SK-MEL-5 (cell line): Measurements from ENCODE around the gene GSG1L. TPM values are rescaled to one million over a fixed set of nuclear protein-coding genes. Genes with fewer than 3 reads are reported as not detected.

Experiments used
- DNase-seq: peaks from one replicate; pipeline ENCODE4 v3.0.0-alpha.2; 2016; ENCODE audit warnings: low read depth, low spot score
- in situ Hi-C: cut with HindIII; loops from 2 replicates; pipeline ENCODE4 v1.10.0; 2016; ENCODE audit warnings: low sequenced_read_pairs, high pct_unique_total_duplicates, low pct_unique_long_range_greater_than_20kb
- total RNA-seq: library from RNA; depleted of rRNA; stranded (reverse); fragments of >200 nt; shearing (Covaris generic); gene quantifications from 2 replicates; pipeline ENCODE4 v1.2.3, GENCODE V29; 2014

Gene GSG1L
- total RNA-seq, 1 experiment from 2014 or later, result not detected

- in situ Hi-C loops, result no loop called here
- DNase-seq, result no peak
Observed at GRCh38 chr16:28051486-28051885, 12.0 kb downstream of the GSG1L start.

GRCh38 chr16:28042811-28043210 is 20.7 kb downstream of the GSG1L start:
- in situ Hi-C loops, result no loop called here
- DNase-seq, result no peak

GRCh38 chr16:28041615-28042014 is 21.9 kb downstream of the GSG1L start:
- no peak for DNase-seq
- in situ Hi-C loops, result no loop called here

DNA sequence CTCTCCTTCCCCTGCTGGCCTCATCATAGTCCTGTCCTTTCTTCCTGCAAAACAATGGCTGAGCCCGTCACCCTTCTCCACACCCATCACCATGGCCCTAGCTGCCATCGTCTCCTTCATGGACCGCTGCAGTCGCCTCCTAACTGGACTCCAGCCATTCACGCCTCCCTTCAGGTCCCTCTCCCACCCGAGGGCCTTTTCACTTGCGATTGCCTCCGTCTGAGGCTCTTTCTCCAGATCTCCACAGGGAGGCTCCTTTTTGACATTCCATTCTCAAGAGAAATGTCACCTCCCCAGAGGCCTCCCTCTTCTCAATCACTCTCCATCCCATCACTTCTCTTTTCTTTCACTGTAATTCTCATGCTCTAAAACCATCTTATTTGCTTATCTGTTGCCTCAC is 23.5 kb downstream of the GSG1L start:
- DNase-seq, result no peak
- in situ Hi-C loops, result no loop called here

DNA sequence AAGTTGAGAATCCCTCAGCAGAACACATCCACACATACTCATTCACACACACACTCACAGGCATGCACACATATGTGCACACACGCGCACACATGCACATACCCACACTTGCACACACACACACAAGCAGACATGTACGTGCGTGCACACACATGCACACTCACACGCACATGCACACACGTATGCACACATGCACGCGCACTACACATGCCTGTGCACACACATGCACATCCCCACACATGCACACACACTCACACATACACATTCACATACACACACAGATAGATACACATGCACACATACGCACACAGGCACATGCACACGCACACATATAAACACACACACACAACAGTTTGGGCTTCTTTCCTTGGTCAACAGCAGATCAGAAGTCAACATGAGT is 24.0 kb downstream of the GSG1L start:
- DNase-seq, result no peak
- in situ Hi-C loops, result no loop called here

DNA sequence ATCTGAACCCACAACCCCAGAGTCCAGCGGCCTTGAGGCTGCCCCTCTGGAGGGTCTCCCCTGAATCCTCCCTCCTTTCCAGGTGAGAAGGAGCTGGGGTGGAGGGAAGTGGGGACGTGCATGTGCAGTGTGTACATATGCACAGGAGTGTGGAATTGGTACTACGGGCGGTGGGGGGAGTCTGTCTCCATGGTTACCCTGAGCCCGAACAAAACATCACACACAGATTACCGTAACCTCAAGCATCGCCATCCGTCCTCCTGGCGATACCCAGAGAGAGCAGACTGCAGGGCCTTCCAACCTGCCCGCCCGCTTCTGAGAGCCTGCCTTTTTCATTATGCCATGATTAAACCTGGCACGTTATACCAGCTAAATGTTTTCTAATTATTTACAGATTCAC is 25.1 kb downstream of the GSG1L start:
- in situ Hi-C loops, result no loop called here
- no peak for DNase-seq

GRCh38 chr16:28035866-28036393 is 27.6 kb downstream of the GSG1L start:
- no peak for DNase-seq
- in situ Hi-C loops, result no loop called here

- in situ Hi-C loops, result no loop called here
- no peak for DNase-seq
Observed at GRCh38 chr16:28033870-28034269, 29.6 kb downstream of the GSG1L start.

GRCh38 chr16:28029387-28030002 is 34.0 kb downstream of the GSG1L start:
- no peak for DNase-seq
- in situ Hi-C loops, result no loop called here

GRCh38 chr16:28027055-28027454 is 36.5 kb downstream of the GSG1L start:
- peak; percentile 11 for DNase-seq
- in situ Hi-C loops, result no loop called here

- in situ Hi-C loops, result no loop called here
- no peak for DNase-seq
Observed at GRCh38 chr16:28025631-28026030, 37.9 kb downstream of the GSG1L start.

DNA sequence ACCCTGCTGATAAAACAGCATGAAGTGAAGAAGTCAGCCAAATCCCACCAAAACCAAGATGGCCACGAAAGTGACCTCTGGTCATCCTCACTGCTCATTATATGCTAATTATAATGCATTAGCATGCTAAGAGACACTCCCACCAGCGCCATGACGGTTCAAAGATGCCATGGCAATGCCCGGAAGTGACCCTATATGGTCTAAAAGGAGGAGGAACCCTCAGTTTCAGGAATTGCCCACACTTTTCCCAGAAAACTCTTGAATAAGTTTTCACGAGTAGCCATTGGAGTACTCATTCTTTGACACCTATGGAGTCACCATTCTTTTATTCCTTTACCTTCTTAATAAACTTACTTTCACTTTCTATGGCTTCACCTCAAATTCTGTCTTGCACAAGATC is 44.3 kb downstream of the GSG1L start:
- no peak for DNase-seq

DNA sequence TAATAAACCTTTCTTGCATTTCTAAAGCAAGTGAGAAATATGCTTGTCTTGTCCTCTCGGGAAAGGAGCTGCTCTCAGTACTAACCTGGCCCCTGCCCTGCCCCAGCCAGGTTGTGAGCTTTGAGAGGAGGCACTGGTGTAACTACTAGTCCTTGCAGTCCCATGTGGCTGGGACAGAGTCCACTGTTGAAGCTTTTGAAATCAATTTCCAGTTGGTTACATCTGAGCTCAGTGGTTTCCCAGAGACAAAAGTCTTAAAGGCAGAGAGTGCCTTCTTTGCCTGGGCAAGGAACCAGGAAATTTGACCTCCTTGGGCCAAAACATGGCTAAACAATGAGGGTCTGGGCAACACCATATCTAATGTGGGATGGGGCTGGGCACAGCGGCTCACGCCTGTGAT is 48.7 kb downstream of the GSG1L start:
- in situ Hi-C loops, result no loop called here
- no peak for DNase-seq

More for the DNA sequence above, 44.3 kb downstream of the GSG1L start:
- in situ Hi-C loops, result no loop called here

- no peak for DNase-seq
- in situ Hi-C loops, result no loop called here
Observed at GRCh38 chr16:28013878-28014277, 49.6 kb downstream of the GSG1L start.

DNA sequence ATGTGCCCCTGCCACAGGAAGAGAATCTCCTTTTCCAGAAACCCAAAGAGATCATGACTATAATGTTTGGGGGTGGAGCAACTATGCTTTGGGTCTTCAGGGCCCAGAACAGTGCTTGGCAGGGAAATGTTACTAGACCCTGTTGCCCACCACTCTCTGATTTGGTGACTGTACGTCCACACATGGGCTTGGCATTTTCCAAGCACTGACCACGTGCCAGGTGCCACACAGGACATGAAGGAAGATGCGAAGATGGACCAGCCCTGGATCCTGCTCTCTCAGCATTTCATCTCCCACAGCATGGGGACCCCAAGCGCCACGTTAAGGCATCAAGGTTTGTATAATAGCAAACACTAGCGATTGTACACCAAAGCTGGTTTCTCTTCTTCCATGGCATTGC is 50.1 kb downstream of the GSG1L start:
- DNase-seq, result no peak
- in situ Hi-C loops, result no loop called here

- DNase-seq, result no peak
- in situ Hi-C loops, result no loop called here
Observed at GRCh38 chr16:28011971-28012445, 51.5 kb downstream of the GSG1L start.

DNA sequence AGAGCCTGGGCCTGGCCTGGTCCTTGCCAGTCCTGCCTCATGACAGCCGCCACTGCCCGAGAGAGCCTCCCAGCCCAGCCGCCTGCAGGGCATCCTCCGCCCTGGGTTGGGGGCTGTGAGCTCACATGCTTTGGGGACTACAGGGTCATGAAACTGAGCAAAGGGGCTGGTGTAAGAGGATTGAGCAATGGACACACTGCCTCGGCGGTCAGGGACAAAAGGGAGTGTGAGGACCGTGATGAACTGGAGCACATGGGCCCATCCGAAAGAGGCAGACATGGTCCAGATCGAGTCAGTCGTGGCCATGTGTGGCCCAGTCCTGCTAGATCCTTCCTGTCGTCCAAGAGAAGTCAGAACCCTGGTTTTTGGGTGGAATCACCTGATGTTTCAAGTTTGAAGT is 52.3 kb downstream of the GSG1L start:
- in situ Hi-C loops, result no loop called here
- DNase-seq, result no peak

- no peak for DNase-seq
- in situ Hi-C loops, result no loop called here
Observed at GRCh38 chr16:28010671-28011070, 52.8 kb downstream of the GSG1L start.

- in situ Hi-C loops, result no loop called here
- no peak for DNase-seq
Observed at GRCh38 chr16:28009586-28010373, 53.7 kb downstream of the GSG1L start.
